GM18858 (cell line): Measurements from ENCODE around the gene CFAP126.
"Not testable (repeated sequence)": the region's sequence is repeated elsewhere in the genome, so short reads cannot be mapped to it uniquely, and the experiment has no call there.

Experiments used
- ATAC-seq: cut with Tn5 transposase; IDR thresholded peaks from one replicate; pipeline ENCODE4 v1.9.1; 2021; ENCODE audit not compliant: unreplicated experiment

The CFAP126 gene, protein sequence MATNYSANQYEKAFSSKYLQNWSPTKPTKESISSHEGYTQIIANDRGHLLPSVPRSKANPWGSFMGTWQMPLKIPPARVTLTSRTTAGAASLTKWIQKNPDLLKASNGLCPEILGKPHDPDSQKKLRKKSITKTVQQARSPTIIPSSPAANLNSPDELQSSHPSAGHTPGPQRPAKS

DNA sequence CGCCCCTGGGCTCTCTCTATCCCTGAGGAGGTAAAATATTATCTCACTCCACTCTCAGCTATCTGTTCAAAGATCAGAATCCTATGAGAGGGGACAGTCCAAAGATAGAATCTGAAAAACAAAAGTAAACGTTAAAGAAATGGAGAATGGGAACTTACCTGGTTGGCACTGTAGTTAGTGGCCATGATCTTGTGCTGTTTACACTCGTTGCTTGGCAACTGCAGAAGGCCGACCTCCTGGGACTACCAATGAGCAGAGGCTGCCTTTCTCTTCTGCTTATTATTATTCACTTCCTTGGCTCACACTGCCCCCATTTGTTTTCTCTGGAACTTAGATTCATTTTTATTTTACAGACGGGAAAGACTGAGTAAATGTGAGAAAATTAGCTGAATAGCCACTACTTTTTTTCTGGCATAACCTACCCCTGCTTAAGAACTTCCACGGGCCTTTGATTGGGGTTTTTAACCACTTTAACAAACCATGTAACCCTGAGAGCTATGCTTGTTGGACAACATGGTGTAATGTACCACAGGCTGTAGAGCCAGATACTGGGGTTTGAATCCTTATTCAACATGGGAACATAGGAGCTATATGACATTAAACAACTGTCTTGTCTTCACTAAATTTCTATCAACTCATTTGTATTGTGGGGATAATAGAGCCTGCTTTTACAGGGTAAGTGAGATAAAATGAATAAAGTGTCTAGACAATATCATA, at the start of gene CFAP126:
CFAP126 (minus strand) TSS at position 193 of the 717 bp plus-strand sequence; CDS start at position 185, 8 bp downstream.
- ATAC-seq, result peak; percentile 89

DNA sequence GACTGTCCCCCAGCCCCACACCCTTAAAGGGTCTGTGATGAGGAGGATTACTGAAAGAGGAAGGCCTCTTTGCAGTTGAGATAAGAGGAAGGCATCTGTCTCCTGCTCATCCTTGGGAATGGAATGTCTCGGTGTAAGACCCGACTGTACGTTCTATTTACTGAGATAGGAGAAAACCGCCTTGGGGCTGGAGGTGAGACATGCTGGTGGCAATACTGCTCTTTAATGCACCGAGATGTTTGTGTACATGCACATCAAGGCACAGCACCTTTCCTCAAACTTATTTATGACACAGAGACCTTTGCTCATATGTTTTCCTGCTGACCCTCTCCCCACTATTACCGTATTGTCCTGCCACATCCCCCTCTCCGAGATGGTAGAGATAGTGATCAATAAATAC, 45.4 kb upstream of the CFAP126 start:
- not testable (repeated sequence) for ATAC-seq

DNA sequence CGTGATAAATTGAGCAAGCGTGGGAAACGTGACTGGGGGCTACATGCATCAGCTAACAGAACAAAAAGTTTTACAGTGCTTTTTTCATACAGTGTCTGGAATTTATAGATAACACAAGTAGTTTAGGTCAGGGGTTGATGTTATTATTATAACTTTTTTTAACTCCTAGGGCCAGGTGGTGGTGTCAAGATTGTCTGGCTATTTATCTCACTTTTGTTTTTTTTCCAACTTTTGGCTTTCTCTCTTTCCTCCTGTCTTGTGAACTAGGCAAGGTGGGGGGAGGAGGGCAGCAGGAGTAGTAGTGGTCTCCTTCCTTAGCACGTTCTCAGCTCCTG, 42.9 kb upstream of the CFAP126 start:
- not testable (repeated sequence) for ATAC-seq

DNA sequence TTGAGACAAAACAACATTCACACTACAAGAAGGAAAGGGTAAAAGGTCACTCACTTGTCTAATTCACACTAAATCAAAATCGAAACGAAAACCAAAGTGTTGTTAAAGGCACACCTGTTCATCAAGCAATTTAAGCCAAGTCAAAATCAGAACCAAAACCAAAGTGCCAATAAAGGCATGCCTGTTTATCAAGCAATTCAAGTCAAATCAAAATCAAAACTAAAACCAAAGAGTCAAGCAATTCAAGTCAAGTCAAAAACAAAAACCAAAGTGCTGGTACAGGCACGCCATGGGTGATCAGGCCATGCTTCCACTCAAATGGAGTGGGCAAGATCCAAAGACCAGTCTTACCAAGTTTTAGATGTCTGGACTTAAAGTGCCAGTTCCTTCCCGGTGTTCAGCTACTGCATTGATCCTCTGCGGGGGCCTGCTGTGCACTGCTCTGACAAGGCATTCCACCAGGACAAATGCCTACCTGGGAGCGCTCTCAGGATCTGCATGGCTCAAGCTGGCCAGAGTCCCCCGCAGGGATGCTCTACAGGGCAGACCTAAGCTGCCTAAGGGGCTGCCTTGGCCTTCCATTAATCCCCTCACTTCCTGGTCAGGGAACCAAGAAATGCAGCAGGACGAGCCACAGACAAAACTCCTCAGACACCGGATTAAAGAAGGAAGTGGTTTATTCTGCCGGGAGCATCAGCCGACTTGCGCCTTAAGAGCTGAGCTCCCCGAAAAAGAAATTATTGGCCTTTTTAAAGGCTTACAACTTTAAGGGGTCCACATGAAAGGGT, 42.4 kb upstream of the CFAP126 start:
- not testable (repeated sequence) for ATAC-seq

DNA sequence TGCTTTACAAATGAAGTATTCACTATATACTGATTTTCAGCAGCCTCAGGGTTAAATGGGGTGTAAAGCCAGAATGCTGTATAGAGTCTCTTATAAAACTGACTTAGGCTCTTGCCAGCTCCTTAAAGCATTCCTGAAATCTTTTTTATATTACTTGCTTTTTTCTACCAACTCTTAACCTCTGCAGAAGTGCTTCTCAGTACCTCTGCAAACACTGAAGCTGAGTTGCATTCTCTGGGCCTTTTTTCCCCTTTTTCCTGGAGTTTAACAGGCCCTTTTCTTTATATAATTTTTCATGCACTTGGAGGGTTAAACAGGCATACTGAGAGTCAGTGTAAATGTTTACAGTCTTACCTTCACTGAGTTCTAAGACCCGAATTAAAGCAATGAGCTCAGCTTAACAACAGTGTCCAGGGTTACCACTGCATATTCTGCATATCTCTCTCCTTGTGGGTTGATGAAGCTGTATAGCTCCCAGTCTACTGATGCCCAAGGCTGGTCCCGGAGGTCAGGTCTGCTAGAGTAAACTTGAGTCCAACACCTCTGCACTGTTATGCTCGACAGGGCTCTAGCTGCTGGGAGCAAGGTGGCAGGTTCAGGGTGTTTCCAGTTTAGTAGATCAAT, 40.9 kb upstream of the CFAP126 start:
- ATAC-seq, result no peak

DNA sequence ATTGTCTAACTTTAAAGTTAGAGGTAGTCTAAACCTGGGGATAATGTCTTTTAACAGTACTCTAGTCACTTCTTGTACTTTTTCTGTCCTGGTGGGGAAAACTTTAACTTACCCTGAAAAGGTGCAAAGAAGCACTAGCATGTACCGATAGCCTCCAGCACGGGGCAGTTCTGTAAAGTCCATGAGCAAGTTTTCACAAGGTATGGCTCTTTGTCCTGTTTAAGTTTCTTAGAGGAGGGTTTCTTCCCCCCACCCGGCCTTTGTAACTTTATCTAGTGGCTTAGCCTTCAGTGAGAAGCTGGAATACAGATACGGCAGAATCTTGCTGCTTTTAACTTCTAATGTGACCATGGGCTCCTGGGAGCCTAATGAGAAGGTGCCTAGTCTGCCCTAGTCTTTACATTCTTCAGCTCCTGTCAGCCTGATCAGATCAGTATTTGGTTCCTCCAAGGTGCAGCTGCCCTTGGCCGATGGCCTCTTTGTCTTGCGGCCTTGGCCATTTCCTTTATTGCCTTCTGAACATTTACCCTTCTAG, 39.8 kb upstream of the CFAP126 start:
- ATAC-seq, result no peak

DNA sequence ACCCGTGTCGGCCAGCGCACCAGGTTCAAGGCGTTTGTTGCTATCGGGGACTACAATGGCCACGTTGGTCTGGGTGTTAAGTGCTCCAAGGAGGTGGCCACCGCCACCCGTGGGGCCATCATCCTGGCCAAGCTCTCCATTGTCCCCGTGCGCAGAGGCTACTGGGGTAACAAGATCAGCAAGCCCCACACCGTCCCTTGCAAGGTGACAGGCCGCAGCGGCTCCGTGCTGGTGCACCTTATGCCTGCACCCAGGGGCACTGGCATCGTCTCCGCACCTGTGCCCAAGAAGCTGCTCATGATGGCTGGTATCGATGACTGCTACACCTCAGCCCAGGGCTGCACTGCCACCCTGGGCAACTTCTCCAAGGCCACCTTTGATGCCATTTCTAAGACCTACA, 38.9 kb upstream of the CFAP126 start:
- ATAC-seq, result not testable (repeated sequence)

DNA sequence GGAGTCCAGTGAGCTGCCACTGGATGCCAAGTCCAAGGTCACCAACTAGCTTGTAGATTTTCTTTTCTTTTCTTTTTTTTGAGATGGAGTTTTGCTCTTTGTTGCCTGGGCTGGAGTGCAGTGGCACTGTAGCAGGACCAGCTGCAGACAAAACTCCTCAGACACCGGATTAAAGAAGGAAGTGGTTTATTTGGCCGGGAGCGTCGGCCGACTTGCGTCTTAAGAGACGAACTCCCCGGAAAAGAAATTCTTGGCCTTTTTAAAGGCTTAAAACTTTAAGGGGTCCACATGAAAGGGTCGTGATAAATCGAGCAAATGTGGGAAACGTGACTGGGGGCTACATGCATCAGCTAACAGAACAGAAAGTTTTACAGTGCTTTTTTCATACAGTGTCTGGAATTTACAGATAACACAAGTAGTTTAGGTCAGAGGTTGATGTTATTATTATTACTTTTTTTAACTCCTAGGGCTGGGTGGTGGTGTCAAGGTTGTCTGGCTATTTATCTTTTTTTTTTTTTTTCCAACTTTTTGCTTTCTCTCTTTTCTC, 36.4 kb upstream of the CFAP126 start:
- ATAC-seq, result no peak

DNA sequence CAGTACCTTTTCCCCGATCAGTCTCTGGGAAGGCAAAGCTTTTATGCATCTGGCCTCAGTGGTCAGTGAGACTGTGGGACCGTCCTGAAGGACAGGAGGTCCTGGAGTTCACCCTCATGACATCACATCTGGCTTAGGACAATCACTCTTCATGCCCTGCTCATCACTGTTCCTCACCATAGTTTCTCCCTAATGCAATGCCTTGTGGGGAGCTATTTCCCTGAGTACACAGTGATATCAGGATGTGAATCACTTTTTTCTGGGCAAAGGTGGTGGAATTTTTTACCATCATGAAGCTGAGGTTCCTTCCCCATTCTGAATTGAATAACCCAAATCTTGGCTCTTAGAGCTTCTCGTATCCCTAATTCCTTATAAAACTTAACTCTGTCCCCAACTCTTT, 34.8 kb upstream of the CFAP126 start:
- no peak for ATAC-seq

DNA sequence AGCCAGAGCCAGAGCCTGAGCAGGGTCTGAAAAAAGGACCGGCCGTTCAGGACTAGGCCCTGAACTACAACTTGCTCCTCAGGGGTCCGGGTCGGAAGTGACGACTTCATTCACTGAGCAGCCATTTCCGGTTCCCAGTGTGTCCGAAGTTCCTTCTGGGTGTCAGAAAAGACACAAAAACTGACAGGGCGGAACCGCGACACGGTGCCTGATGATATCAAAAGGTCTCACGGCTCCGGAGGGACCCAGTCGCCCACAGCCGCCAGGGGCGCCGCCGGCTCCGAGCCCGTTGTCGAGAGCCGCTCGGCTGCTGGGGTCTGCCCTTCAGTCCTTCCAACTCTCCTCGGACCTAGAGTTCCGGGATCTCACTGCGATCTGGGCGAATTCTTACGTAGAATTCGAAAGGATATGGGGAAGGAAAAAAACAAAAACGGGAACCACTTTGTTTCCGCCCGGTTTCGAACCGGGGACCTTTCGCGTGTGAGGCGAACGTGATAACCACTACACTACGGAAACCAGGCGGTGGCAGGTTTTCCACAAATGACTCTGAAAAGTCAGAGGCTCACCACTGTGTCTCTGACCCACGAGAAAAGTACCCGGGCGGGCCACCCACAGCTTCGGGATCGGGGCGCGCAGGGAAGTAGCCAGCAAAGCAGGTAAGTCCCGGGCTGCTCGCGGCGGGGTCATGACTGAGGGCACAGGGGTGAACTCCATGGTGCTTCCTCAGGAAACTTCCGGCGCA, 31.8 kb upstream of the CFAP126 start:
- ATAC-seq, result peak; percentile 58

DNA sequence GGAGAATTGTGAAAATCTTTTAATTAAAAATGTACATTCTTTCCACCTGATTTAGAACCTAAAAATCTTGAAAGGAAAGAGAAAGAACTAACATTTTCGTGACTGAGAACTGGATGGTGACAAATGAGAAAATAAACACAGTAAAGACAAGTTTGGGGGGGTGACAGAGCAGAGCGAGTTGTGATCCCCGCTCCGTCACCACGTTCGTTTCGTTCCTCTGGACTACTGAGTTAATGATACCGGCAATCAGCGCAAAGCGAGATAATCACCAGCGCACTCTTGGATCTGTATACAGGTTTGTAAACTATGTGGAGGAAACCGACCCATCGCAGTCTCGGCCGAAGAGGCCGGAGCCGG, 31.2 kb upstream of the CFAP126 start:
- no peak for ATAC-seq

DNA sequence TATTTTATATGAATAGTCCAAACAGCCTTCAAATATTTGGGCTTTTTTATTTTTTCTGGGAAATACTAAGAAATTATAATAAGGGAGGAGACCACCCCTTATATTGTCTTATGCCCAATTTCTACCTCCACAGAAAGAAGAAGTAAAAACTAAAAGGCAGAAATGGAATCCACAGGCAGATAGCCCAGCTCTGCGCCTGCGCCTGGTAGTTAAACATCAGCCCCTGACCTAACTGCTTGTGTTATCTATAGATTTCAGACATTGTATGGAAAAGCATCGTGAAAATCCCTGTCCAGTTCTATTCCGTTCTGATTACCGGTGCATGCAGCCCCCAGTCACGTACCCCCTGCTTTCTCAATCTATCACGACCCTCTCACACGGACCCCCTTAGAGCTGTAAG, 29.4 kb upstream of the CFAP126 start:
- not testable (repeated sequence) for ATAC-seq

DNA sequence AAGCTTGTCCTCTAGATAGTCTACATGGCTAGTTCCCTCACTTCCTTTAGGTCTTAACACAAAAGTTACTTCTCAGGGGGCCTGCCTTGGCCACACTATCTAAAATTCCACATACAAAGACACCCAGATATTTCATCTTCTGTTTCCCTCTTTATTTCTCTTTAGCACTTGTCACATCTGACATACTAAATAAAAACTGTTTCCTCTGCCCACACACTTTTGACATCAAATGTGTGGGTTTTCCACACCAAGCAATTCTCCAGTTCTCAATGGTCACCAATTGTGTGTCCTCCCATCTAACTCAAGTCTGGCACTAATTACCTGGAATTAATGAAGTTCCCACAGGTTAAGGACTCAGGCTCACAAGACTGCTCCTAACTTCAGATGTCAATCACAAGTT, 25.5 kb upstream of the CFAP126 start:
- no peak for ATAC-seq

DNA sequence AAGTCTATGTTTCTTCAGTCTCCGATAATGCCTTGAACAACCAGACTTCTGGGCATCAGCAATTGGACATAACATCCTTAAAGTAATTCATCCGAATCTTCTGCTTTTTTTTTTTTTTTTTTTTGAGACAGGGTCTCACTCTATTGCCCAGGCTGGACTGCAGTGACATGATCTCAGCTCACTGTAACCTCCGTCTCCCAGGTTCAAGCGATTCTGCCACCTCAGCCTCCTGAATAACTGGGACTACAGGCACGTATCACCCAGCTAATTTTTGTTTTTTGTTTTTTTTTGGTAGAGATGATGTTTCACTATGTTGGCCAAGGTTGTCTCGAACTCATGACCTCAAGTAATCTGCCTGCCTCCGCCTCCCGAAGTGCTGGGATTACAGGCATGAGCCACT, 23.9 kb upstream of the CFAP126 start:
- no peak for ATAC-seq

DNA sequence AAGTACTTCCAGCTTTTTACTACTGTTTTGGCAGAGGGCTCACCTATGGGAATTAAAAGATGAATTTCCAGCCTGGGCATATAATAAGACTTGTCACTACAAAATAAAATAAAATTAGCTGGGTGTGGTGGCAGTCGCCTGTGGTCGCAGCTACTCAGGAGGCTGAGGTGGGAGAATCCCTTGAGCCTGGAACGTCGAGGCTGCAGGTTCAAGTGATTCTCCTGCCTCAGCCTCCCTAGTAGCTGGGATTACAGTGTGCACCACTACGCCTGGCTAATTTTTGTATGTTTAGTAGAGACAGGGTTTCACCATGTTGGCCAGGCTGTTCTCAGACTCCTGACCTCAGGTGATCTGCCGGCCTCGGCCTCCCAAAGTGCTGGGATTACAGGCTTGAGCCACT, 23.5 kb upstream of the CFAP126 start:
- ATAC-seq, result not testable (repeated sequence)

DNA sequence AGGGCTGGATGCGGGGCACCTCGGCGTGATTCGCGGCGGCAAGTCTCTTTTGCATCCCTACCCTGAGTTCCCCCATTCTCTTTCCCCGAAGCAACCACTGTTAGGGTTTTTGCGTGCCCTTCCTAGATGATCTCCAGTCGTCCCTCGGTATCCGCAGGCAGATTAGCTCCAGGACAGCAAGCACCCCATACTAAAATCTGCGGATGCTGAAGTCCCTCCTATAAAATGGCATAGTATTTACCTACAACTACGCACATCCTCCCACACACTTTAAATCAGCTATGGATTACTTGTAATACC, 22.8 kb upstream of the CFAP126 start:
- no peak for ATAC-seq

DNA sequence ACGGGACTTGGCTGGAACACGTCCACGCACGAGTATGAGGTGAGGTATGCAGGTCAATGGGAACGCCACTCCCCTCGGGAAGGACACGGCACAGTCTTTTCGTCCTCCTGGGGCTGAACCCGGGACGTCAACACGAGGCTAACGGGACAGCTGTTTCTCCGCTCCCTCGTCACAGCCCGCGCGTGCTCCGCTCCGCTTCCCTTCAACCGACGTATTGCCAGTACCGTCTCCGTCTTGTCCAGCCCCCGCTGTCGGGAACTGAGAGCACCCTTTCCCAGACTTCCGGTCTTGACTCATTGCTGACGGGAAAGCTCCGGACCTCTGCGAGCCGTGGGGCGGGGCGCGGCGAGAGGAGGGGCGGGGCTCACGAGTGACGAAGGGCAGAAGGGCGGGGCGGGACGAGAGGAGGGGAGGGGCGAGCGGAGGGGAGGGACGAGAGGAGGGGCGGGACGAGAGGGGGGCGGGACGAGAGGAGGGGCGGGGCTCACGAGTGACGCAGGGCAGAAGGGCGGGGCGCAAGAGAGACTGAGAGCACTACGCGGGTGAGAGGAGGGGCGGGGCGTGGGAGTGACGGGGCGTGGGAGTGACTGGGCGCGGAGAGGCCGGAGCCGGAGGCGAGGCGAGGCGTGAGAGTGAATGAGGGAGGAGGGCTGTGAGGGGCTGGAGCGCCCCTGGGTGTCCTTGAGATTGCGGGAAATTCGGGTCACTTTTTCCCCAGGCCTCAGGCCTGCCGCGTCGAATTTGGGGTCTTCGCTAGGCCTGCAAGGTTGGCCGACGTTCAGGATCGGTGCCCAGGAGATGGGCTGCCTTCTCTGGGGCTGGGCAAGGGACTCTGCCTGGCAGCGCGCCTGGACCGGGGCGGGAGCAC, 22.2 kb upstream of the CFAP126 start:
- ATAC-seq, result peak; percentile 40

DNA sequence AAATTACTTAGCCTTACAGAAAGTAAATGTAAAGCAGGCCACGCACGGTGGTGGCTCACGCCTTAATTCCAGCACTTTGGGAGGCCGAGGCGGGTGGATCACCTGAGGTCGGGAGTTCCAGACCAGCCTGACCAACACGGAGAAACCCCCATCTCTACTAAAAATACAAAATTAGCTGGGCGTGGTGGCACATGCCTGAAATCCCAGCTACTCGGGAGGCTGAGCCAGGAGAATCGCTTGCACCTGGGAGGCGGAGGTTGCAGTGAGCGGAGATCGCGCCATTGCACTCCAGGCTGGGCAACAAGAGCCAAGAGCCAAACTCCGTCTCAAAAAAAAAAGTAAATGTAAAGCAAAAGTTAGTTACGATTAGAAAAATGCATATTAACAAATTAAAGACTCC, 21.5 kb upstream of the CFAP126 start:
- not testable (repeated sequence) for ATAC-seq

DNA sequence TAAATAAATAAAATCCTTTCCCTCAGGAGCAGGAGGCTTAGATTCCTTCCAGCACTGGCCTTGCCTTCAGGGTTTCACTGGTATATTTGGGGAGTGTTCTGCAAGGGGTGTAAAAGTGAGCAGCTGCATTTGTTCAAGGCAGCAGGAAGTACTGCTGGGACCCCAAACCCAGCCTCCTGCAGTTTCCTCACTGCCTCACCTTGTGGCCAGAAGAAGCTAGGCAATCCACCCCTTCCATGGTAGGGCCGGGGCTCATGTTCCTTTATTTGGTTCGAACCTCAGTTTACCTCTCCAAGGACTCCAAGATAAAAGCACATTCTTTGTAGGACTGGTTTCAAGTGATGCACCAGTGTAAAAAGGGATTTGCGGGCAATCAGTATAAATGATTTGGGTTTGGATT, 21.0 kb upstream of the CFAP126 start:
- no peak for ATAC-seq
